WTC11 (cell line): Measurements from ENCODE around the gene CAB39.

Experiments
- CBFB ChIP-seq: sonication (generic); formaldehyde crosslinking; IDR thresholded peaks from 2 replicates; pipeline ENCODE4 v1.8.1; 2022; ENCODE audit warnings: mild to moderate bottlenecking, low read depth, missing genetic modification reagents
- JUN ChIP-seq: sonication (generic); formaldehyde crosslinking; IDR thresholded peaks from 2 replicates; pipeline ENCODE4 v1.8.0; 2023; ENCODE audit warnings: mild to moderate bottlenecking, missing genetic modification reagents
- NFYB ChIP-seq: sonication (generic); formaldehyde crosslinking; conservative IDR thresholded peaks from 2 replicates; pipeline ENCODE4 v1.8.0; 2022; ENCODE audit warnings: low read depth, missing genetic modification reagents
- NR3C1 ChIP-seq: sonication (generic); formaldehyde crosslinking; conservative IDR thresholded peaks from 2 replicates; pipeline ENCODE4 v1.8.1; 2023; ENCODE audit warnings: low read depth, mild to moderate bottlenecking, missing genetic modification reagents
- SMAD3 ChIP-seq: sonication (generic); formaldehyde crosslinking; IDR thresholded peaks from 2 replicates; pipeline ENCODE4 v1.8.0; 2022; ENCODE audit warnings: missing genetic modification reagents, mild to moderate bottlenecking, borderline replicate concordance
- TEAD4 ChIP-seq: sonication (generic); formaldehyde crosslinking; IDR thresholded peaks from 2 replicates; pipeline ENCODE4 v1.8.0; 2022; ENCODE audit warnings: mild to moderate bottlenecking, missing genetic modification reagents
- ZNF121 ChIP-seq: sonication (generic); formaldehyde crosslinking; IDR thresholded peaks from 2 replicates; pipeline ENCODE4 v1.8.0; 2023; ENCODE audit warnings: missing genetic modification reagents
- ZNF219 ChIP-seq: sonication (generic); formaldehyde crosslinking; IDR thresholded peaks from 2 replicates; pipeline ENCODE4 v1.8.0; 2023; ENCODE audit warnings: missing genetic modification reagents, mild to moderate bottlenecking, borderline replicate concordance
- TF ChIP-seq, protein P1 (sequence below): fragments of 200-600 bp; IDR thresholded peaks from 2 replicates; pipeline ENCODE4 v1.8.0; 2022; ENCODE audit warnings: antibody characterized with exemption
- TF ChIP-seq, protein P2 (sequence below): sonication (generic); formaldehyde crosslinking; IDR thresholded peaks from 2 replicates; pipeline ENCODE4 v1.8.1; 2023; ENCODE audit warnings: mild to moderate bottlenecking, missing genetic modification reagents, moderate library complexity
- TF ChIP-seq, protein P3 (sequence below): sonication (generic); formaldehyde crosslinking; IDR thresholded peaks from 2 replicates; pipeline ENCODE4 v1.8.1; 2023; ENCODE audit warnings: mild to moderate bottlenecking, missing genetic modification reagents, moderate library complexity
- TF ChIP-seq, protein P4 (sequence below): sonication (generic); formaldehyde crosslinking; IDR thresholded peaks from 2 replicates; pipeline ENCODE4 v1.8.0; 2022; ENCODE audit warnings: mild to moderate bottlenecking, missing genetic modification reagents
- TF ChIP-seq, protein P5 (sequence below): sonication (generic); formaldehyde crosslinking; conservative IDR thresholded peaks from 2 replicates; pipeline ENCODE4 v1.8.1; 2022; ENCODE audit warnings: mild to moderate bottlenecking, missing genetic modification reagents
- TF ChIP-seq, protein P6 (sequence below): sonication (generic); formaldehyde crosslinking; IDR thresholded peaks from 2 replicates; pipeline ENCODE4 v1.8.0; 2022; ENCODE audit warnings: mild to moderate bottlenecking, missing genetic modification reagents

DNA sequence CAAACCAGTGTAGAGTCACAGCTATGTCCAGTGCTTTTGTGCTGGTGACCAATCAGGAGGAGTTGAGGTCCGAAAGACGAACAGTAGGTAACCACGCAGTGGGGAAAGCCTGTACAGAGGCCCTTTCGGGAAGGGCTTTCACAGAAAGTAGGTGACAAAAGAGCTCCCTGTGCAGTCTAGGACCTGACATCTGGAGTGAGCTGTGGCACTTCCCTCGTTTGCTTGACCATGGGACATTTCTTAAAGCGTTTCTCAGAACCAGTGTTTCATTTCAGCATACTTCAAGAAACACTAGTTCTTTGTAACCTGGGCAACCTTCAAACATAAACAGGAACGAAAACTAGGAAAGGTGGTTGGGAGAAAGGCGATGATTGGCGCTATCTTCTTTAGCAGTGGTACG lies 96.4 kb downstream of the CAB39 start:
- TF ChIP-seq TEAD4 (CRISPR knock-in tag) (no peak), NFYB (CRISPR knock-in tag) (no peak), JUN (CRISPR knock-in tag) (no peak), CBFB (no peak), ZNF121 (no peak), NR3C1 (CRISPR knock-in tag) (no peak), ZNF219 (CRISPR knock-in tag) (no peak), SMAD3 (no peak)
- TF ChIP-seq, protein P1, sequence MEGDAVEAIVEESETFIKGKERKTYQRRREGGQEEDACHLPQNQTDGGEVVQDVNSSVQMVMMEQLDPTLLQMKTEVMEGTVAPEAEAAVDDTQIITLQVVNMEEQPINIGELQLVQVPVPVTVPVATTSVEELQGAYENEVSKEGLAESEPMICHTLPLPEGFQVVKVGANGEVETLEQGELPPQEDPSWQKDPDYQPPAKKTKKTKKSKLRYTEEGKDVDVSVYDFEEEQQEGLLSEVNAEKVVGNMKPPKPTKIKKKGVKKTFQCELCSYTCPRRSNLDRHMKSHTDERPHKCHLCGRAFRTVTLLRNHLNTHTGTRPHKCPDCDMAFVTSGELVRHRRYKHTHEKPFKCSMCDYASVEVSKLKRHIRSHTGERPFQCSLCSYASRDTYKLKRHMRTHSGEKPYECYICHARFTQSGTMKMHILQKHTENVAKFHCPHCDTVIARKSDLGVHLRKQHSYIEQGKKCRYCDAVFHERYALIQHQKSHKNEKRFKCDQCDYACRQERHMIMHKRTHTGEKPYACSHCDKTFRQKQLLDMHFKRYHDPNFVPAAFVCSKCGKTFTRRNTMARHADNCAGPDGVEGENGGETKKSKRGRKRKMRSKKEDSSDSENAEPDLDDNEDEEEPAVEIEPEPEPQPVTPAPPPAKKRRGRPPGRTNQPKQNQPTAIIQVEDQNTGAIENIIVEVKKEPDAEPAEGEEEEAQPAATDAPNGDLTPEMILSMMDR: no peak
- TF ChIP-seq, protein P2, sequence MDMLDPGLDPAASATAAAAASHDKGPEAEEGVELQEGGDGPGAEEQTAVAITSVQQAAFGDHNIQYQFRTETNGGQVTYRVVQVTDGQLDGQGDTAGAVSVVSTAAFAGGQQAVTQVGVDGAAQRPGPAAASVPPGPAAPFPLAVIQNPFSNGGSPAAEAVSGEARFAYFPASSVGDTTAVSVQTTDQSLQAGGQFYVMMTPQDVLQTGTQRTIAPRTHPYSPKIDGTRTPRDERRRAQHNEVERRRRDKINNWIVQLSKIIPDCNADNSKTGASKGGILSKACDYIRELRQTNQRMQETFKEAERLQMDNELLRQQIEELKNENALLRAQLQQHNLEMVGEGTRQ: no peak
- TF ChIP-seq, protein P3, sequence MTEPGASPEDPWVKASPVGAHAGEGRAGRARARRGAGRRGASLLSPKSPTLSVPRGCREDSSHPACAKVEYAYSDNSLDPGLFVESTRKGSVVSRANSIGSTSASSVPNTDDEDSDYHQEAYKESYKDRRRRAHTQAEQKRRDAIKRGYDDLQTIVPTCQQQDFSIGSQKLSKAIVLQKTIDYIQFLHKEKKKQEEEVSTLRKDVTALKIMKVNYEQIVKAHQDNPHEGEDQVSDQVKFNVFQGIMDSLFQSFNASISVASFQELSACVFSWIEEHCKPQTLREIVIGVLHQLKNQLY: no peak
- TF ChIP-seq, protein P4, sequence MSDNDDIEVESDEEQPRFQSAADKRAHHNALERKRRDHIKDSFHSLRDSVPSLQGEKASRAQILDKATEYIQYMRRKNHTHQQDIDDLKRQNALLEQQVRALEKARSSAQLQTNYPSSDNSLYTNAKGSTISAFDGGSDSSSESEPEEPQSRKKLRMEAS (CRISPR knock-in tag): no peak
- TF ChIP-seq, protein P5, sequence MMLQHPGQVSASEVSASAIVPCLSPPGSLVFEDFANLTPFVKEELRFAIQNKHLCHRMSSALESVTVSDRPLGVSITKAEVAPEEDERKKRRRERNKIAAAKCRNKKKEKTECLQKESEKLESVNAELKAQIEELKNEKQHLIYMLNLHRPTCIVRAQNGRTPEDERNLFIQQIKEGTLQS: no peak
- TF ChIP-seq, protein P6, sequence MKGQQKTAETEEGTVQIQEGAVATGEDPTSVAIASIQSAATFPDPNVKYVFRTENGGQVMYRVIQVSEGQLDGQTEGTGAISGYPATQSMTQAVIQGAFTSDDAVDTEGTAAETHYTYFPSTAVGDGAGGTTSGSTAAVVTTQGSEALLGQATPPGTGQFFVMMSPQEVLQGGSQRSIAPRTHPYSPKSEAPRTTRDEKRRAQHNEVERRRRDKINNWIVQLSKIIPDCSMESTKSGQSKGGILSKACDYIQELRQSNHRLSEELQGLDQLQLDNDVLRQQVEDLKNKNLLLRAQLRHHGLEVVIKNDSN (CRISPR knock-in tag): no peak
